LNCAP (cell line): ENCODE results near the gene LGALS1.

Source experiments
- CTCF ChIP-seq: fragments of 450-650 bp; IDR thresholded peaks from 2 replicates; pipeline ENCODE4 v1.5.1; 2017; ENCODE audit warnings: mild to moderate bottlenecking

The LGALS1 gene

GRCh38 chr22:37661160-37661924 lies 14.1 kb upstream of the LGALS1 start:
- TF ChIP-seq CTCF: no peak

GRCh38 chr22:37662039-37662438 lies 13.4 kb upstream of the LGALS1 start:
- TF ChIP-seq CTCF: no peak

GRCh38 chr22:37663521-37664140 lies 11.8 kb upstream of the LGALS1 start:
- no peak for TF ChIP-seq CTCF

GRCh38 chr22:37664249-37665101 lies 11.0 kb upstream of the LGALS1 start:
- no peak for TF ChIP-seq CTCF

GRCh38 chr22:37665487-37665886 lies 9.9 kb upstream of the LGALS1 start:
- no peak for TF ChIP-seq CTCF

- TF ChIP-seq CTCF: no peak
These were observed 5.8 kb upstream of the LGALS1 start for GRCh38 chr22:37669586-37669985.

GRCh38 chr22:37672206-37672919 lies 3.1 kb upstream of the LGALS1 start:
- no peak for TF ChIP-seq CTCF
